Kidney (tissue), 14 donors: ENCODE data around the gene CYP19A1. TPM values are rescaled to one million over a fixed set of nuclear protein-coding genes. Genes with fewer than 3 reads are reported as not detected.

ENCODE experiments used
- DNase-seq, 5 donors: peaks; one replicate each; pipeline ENCODE4 v3.0.0-alpha.2; 2013 to 2020
- FAIRE-seq: peaks from 2 replicates; lab custom pipeline; 2012; peaks lifted over from hg19 to GRCh38; lab: Jason Lieb, UNC
- H3K27ac ChIP-seq, 2 donors: one replicate each; pipeline ENCODE4 v1.7.0; 2013; ENCODE audit warnings: low read depth in 2 of 2, low read length in 2 of 2, inconsistent platforms in 1 of 2
- H3K27me3 ChIP-seq: one replicate; pipeline ENCODE4 v1.7.1; 2013; ENCODE audit warnings: low read length, inconsistent platforms; ENCODE audit not compliant: control insufficient read depth, insufficient read depth
- H3K36me3 ChIP-seq, 3 donors: one replicate each; pipeline versions ENCODE4 v1.7.0 to v1.7.1; 2013; ENCODE audit warnings: low read length in 3 of 3, control low read depth in 1 of 3, inconsistent platforms in 1 of 3; ENCODE audit not compliant: insufficient read depth in 3 of 3, control insufficient read depth in 2 of 3
- H3K4me1 ChIP-seq, 3 donors: one replicate each; pipeline versions ENCODE4 v1.7.0 to v1.7.1; 2013; ENCODE audit warnings: low read length in 3 of 3, inconsistent platforms in 1 of 3, low read depth in 1 of 3; ENCODE audit not compliant: control insufficient read depth in 2 of 3, insufficient read depth in 2 of 3
- H3K4me3 ChIP-seq, 3 donors: one replicate each; pipeline versions ENCODE4 v1.7.0 to v1.8.1; 2013; ENCODE audit warnings: low read length in 3 of 3, control low read depth in 1 of 3, inconsistent platforms in 1 of 3
- H3K9ac ChIP-seq, 3 donors: one replicate each; pipeline versions ENCODE4 v1.7.0 to v1.7.1; 2013; ENCODE audit warnings: low read length in 3 of 3, control low read depth in 1 of 3, inconsistent platforms in 1 of 3
- H3K9me3 ChIP-seq, 3 donors: one replicate each; pipeline versions ENCODE4 v1.7.0 to v1.7.1; 2013; ENCODE audit warnings: low read length in 3 of 3, control low read depth in 1 of 3, inconsistent platforms in 1 of 3; ENCODE audit not compliant: control insufficient read depth in 2 of 3, insufficient read depth in 1 of 3
- intact Hi-C: fragments of 100-400 bp; cut with DNase I; formaldehyde crosslinking; loops from one replicate; pipeline ENCODE4 v1.11.1; 2022
- polyA plus RNA-seq: library from polyadenylated mRNA; stranded (reverse); fragments of 350-450 nt; fragmentation: Illumina TruSeq; extraction: RNeasy Lipid Tissue Mini Kit (QIAGEN cat#74804); gene quantifications from one replicate; pipeline ENCODE4 v1.2.3, GENCODE V29; 2014; ENCODE audit warnings: low read depth, low replicate concordance; ENCODE audit not compliant: insufficient read depth
- total RNA-seq: library from RNA; stranded (reverse); fragmentation: NEBNext Ultra II Directional; extraction: Animal tissue kit (Norgen Biotek cat#: 25700); gene quantifications from one replicate; pipeline ENCODE4 v1.2.1, GENCODE V29; 2021
- TF ChIP-seq, protein P1 (sequence below): IDR thresholded peaks from 3 replicates; pipeline ENCODE4 v1.5.1; 2012; ENCODE audit warnings: mild to moderate bottlenecking, moderate library complexity, borderline replicate concordance; ENCODE audit not compliant: insufficient read depth; ENCODE audit errors: extremely low read depth
- donor health status: control.
- donor health status: control.
- donor health status: control.
- donor health status: control.
- donor health status: control.
- donor health status: DM: yes; HTN: yes; CAD: no.
- donor health status: Normal renal cell carcinoma (clear cell type).

Gene CYP19A1
- total and polyA plus RNA-seq, 2 donors from 2014 or later, result 0.50 TPM; not detected in 1

DNA sequence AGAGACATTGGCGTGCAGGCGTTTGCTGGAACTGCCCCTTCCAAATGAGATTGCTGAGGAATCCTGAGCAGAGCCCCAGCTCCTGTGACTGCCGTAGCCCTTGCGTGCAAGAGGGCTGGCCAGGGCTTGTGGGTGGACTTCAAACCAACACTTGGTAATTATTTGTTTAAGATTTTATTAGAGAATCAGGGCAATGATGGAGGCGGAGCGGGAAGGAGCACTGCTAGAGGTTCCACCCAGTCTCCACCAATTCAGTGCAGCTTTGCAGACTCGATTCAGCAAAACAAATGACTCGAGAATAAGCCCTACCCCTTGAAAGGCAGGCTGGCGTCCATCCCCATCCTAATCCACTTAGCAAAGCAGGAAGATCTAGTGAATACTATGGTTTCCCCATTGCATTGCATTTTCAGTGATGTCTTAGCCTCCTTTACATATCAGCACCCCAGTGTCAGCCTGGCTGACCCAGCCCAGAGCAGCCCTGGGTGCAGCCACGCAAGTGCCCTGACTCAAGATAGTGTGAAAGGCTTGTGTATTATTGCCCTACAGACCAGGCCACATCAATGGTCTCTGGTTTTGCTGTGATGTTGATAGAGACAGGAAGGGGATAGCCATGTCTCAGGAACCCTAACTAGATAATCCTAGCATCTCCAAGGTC is 29.1 kb upstream of the CYP19A1 start:
- Histone ChIP-seq H3K27me3 (no peaks in the 10 kb centered on the region), H3K9ac (no peak overlapping the region), H3K4me3 (no peak overlapping the region), H3K36me3 (no peaks in the 10 kb centered on the region), H3K9me3 (no peaks in the 10 kb centered on the region), H3K27ac (no peak overlapping the region), H3K4me1 (no peaks in the 10 kb centered on the region)
- TF ChIP-seq, protein P1, sequence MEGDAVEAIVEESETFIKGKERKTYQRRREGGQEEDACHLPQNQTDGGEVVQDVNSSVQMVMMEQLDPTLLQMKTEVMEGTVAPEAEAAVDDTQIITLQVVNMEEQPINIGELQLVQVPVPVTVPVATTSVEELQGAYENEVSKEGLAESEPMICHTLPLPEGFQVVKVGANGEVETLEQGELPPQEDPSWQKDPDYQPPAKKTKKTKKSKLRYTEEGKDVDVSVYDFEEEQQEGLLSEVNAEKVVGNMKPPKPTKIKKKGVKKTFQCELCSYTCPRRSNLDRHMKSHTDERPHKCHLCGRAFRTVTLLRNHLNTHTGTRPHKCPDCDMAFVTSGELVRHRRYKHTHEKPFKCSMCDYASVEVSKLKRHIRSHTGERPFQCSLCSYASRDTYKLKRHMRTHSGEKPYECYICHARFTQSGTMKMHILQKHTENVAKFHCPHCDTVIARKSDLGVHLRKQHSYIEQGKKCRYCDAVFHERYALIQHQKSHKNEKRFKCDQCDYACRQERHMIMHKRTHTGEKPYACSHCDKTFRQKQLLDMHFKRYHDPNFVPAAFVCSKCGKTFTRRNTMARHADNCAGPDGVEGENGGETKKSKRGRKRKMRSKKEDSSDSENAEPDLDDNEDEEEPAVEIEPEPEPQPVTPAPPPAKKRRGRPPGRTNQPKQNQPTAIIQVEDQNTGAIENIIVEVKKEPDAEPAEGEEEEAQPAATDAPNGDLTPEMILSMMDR, result no peak
- no peak for DNase-seq
- intact Hi-C loops, result no loop called here
- FAIRE-seq, result no peak

DNA sequence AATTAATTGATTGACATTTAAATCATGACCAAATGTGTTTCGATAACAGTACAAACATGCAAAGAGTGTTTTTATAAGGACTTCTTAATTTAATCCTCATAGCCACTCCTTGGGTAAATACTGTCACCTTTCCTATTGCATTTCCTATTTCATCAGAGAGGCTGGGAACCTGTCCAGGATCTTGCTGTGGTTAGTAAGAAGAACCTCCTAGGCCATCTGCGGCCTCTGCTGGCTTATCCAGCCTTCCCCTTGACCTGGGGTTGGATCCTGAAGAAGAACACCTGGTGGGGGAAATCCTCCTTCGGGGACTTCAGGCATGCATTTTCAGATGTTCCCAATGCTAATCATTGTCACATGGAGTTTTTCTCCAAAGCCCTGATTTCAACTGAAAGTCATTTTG is 28.5 kb upstream of the CYP19A1 start:
- Histone ChIP-seq H3K4me1 (no peaks in the 10 kb centered on the region), H3K4me3 (no peak overlapping the region), H3K9ac (no peak overlapping the region), H3K36me3 (no peaks in the 10 kb centered on the region), H3K27me3 (no peaks in the 10 kb centered on the region), H3K27ac (no peak overlapping the region), H3K9me3 (no peaks in the 10 kb centered on the region)
- no peak for FAIRE-seq
- TF ChIP-seq, protein P1, result no peak
- no peak for DNase-seq
- intact Hi-C loops, result no loop called here

DNA sequence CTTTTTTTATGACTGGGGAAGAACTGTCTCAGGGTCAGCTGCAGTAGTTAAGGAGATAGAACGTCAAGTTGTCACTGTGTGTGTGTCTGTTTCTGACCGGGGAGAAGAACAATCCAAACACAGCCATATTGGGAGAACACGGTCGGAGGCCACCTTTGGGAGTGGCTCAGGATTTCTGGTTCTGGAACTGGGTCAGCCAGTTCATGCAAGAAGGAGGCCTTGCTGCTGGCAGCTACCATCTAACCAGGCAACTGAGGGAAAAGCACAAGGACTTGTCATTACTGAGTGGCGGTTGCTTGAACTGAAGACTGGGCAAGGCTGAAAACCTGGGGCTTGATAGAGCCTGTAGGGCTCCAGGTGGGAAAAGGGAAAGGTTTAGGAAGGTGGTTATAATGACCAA is 27.7 kb upstream of the CYP19A1 start:
- no peaks in the 10 kb centered on the region for H3K9me3 ChIP-seq
- no peak for DNase-seq
- TF ChIP-seq, protein P1, result no peak
- H3K9ac ChIP-seq, result no peak overlapping the region
- intact Hi-C loops, result no loop called here
- FAIRE-seq, result no peak
- no peak overlapping the region for H3K27ac ChIP-seq
- no peaks in the 10 kb centered on the region for H3K27me3 ChIP-seq
- H3K4me3 ChIP-seq, result no peak overlapping the region
- H3K36me3 ChIP-seq, result no peaks in the 10 kb centered on the region
- no peaks in the 10 kb centered on the region for H3K4me1 ChIP-seq

DNA sequence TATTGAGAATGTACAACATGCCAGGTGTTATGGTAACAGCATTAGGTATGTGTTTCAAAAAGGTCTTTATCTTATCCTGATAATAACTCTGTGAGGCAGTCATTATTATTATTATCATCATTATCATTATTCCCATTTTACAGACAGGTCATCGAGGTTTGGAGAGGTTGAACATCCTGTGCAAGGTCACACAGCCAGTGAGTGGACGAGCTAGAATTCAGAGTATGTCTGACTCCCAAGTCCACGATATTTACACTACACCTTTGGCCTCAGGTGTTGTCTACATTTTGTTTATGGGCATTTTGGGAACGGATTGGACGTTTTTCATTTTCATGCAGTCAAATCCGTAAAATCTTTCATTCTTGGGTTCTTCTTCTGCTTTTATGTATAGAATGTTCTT is 27.0 kb upstream of the CYP19A1 start:
- H3K4me3 ChIP-seq, result no peak overlapping the region
- no peak for DNase-seq
- no peaks in the 10 kb centered on the region for H3K9me3 ChIP-seq
- intact Hi-C loops, result no loop called here
- H3K27me3 ChIP-seq, result no peaks in the 10 kb centered on the region
- FAIRE-seq, result no peak
- H3K36me3 ChIP-seq, result no peaks in the 10 kb centered on the region
- TF ChIP-seq, protein P1, result no peak
- H3K27ac ChIP-seq, result no peak overlapping the region
- H3K9ac ChIP-seq, result no peak overlapping the region
- no peaks in the 10 kb centered on the region for H3K4me1 ChIP-seq
